NCI-H1436 treated with DMSO at 0.1 percent for 48 hours (cell line): Measurements from ENCODE around the gene TTLL5.
"Not testable (repeated sequence)": the region's sequence is repeated elsewhere in the genome, so short reads cannot be mapped to it uniquely, and the experiment has no call there.

ENCODE experiments used
- DNase-seq: peaks from one replicate; lab custom pipeline; 2025; lab: John Stamatoyannopoulos, UW

Gene TTLL5

DNA sequence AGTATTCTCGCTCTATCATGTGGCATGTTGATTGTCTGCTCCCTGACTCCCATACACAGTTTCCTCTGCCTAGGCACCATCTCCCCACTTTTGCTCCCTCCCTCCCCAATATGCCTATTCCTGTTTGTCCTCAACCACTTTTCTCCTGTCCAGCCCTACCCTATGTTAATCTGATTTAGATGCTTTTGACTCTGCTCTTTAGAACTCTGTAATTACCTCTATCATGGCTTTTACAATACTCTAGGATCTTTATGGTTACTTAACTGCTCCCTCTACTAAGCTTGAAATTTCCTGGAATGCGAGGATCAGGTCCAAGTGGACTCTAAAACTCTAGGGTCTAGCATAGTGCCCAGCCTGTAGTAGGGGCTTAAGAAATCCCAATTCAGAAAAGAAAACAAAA is 252.1 kb downstream of the TTLL5 start:
- no peak for DNase-seq

DNA sequence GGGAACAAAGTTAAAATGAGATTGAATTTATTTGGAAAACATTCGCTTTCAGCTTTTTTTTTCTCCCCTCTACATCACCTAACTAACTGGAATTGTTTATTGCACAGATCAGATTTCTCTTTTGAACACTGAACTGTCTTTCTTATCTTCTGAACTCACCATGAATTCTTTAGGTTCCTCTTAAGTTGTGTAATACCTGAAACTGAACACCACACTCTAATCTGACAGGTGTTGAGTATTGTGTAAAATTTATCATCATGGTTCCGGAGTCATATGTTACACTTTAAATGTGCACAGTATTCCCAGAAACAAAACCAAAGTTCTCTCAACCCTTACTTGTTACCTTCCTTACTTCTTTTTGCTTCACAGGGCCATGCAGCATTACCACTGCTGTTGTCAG is 254.0 kb downstream of the TTLL5 start:
- DNase-seq = no peak

DNA sequence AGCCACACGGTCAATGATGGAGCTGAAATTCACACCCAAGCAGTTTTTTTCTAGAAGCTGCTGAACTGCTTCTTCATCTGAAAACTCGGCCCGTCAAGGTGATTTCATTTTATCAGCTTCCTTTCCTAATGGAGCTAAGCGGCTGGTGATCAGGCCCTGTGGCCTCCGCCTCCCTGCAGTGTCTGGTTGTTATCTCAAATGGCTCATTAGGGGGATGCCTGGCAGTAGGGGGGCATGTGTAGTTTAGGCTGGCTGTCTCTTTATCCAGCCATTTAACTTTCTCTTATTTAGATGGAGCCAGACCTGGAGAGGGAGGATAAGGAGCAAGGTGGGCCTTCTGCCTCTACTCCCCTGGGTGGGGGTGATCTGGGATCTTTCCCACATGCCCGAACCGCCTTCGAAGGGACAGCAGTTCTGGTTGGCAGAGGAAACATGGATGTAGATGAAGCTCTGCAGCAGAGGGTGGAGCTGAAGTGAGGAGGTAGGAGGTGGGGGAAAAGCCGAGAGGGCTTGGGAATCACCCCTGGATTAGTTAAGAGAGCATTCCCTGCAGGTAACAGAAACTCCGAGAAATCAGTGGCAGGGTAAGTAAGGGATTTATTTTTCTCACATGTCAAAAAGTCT is 256.4 kb downstream of the TTLL5 start:
- no peak for DNase-seq

GRCh38 chr14:75917946-75918335 is 256.9 kb downstream of the TTLL5 start:
- DNase-seq = no peak

DNA sequence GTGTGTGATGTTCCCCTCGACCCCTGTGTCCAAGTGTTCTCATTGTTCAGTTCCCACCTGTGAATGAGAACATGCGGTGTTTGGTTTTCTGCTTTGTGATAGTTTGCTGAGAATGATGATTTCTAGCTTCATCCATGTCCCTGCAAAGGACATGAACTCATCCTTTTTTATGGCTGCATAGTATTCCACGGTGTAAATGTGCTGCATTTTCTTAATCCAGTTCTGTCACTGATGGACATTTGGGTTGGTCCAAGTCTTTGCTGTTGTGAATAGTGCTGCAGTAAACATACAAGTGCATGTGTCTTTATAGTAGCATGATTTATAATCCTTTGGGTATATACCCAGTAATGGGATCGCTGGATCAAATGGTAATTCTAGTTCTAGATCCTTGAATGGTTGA is 259.4 kb downstream of the TTLL5 start:
- not testable (repeated sequence) for DNase-seq

GRCh38 chr14:75925141-75925840 is 264.2 kb downstream of the TTLL5 start:
- not testable (repeated sequence) for DNase-seq

GRCh38 chr14:75926431-75927115 is 265.5 kb downstream of the TTLL5 start:
- no peak for DNase-seq

GRCh38 chr14:75927564-75928087 is 266.6 kb downstream of the TTLL5 start:
- DNase-seq = no peak

DNA sequence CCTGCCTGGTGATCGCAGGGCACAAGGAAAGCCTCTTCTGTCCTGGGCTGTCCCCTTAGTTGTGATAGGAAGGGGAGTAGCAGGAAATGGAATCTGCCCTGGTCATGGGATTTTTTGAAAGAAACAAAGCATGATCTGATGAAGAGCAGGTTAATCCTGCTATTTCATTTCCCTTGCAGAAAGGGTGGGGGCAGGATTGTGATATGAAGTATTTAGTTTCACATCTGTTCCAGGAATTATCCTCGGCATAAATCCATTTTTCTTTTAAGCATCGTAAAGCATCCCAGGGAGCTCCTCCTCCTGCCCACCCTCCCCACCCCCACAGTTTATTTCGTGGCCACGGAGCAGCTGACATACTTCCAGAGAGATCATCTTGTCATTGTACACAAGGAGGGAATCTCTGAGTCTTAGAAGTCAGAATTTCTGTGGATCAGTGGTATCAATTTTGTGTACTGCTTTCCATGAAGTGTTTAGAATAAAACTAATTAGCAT is 267.7 kb downstream of the TTLL5 start:
- DNase-seq = no peak

GRCh38 chr14:75933712-75934296 is 272.8 kb downstream of the TTLL5 start:
- no peak for DNase-seq

DNA sequence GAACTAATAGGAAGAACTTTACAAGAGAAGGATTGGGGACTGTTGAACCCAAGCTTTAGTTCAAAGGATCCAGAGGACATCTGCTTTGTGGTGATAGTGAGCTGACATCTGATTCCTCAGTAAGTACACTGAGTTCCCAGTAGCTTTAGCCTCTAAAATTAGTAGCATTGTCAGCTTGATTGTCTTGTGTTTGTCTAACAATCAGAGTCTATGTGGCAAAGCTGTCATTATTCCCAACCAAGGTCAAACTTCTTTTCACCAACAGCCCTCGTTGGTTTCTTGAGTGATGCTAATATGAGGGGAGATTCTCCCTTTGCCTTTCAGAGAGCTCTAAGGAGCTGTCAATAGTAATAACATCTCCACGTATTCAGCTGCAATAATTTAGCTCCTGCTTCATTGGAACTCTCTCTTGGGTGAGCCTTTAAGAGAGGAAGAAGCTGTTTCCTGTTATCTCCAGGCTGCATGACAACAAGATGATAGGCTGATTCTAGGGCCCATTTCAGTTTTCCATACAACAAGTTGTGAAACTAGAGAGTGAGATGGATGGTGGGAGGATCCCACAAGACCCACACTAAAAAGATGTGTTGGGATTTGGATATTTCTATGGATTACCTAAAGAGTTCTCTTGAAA is 274.1 kb downstream of the TTLL5 start:
- peak; percentile 11 for DNase-seq

- DNase-seq = no peak
These were observed 278.2 kb downstream of the TTLL5 start for GRCh38 chr14:75939200-75939599.

DNA sequence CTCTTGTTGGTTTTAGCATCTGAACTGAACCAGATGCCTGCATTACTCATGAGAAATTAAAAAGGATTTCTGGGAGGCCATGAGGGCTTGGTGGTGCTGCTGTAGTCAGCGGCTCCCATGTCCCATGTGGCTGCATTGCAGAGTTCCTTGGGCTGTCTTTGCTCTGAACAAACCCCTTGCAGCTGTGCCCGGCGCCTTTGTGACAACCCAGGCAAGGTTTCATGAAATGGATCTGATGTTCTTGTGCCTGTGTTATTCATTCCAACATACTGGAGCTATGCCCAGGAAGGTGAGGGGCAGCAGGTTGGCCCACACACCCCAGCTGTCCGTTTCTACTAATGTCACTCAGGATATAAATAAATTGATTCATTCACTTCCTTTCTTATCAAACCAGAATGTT is 280.0 kb downstream of the TTLL5 start:
- no peak for DNase-seq

- no peak for DNase-seq
These were observed 283.7 kb downstream of the TTLL5 start for GRCh38 chr14:75944607-75945241.

- DNase-seq = no peak
These were observed 285.7 kb downstream of the TTLL5 start for GRCh38 chr14:75946785-75947184.

DNA sequence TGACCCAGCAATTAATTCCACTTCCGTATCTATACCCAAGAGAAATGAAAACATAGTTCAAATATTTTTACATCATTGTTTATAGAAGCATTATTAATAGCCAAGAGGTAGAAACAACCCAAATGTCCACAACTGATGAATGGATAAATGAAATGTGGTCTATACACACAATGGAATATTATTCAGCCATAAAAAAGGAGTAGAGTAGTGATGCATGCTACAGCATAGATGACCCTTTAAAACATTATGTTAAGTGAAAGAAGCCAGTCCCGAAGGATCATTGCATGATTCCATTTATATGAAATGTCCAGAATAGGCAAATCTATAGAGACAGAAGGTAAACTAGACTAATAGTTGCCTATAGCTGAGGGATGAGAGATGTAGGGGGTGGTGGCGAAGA is 291.4 kb downstream of the TTLL5 start:
- DNase-seq = no peak

GRCh38 chr14:75959031-75959430 is 298.0 kb downstream of the TTLL5 start:
- DNase-seq = no peak

DNA sequence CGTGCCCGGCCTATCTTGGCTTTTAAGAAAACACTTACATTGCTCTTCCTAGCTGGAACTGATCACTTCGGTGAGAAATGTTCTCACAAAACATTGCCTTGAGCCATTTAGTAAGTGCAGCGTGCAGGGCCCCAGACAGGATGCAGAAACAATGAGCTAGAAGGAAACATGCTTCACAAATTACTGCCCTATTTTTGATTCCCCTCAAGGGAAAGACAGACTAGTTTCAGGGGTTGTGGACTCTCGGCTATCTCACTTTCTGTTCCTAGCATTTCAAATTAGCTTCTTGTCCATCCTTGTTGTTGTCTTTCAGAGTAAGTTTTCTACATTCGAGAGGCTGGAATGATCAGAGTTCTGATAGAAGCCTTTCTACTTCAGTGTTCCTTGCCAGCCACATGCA is 299.2 kb downstream of the TTLL5 start:
- no peak for DNase-seq

- DNase-seq = no peak
These were observed 300.6 kb downstream of the TTLL5 start for GRCh38 chr14:75961662-75962061.

DNA sequence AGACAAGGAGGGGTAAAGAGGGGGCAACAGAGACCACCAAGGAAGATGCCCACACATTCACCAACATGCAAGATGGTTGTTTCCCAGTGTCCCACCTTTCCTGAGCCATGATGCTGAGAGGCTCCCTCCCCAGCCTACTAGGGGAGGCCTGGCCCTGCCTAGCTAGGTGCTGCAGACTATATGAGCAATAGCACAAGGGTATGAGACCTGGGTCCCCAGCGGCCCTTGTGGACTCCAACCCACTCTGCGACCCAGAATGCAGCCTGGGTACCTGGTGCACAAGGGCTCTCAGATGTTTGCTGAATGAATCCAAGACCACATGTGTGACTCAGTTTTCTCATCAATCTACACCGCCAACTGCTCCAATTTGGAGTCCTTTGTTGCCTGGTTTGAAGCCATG is 306.8 kb downstream of the TTLL5 start:
- no peak for DNase-seq

GRCh38 chr14:75968456-75968855 is 307.4 kb downstream of the TTLL5 start:
- no peak for DNase-seq

GRCh38 chr14:75969126-75969525 is 308.1 kb downstream of the TTLL5 start:
- DNase-seq = no peak
